HG02943 (cell line): ENCODE measurements around the gene PARD6G.
"Not testable (repeated sequence)": the region's sequence is repeated elsewhere in the genome, so short reads cannot be mapped to it uniquely, and the experiment has no call there.

Source experiments
- ATAC-seq: cut with Tn5 transposase; IDR thresholded peaks from one replicate; pipeline ENCODE4 v1.9.1; 2021; ENCODE audit warnings: mild to moderate bottlenecking, low read depth, moderate library complexity; ENCODE audit not compliant: unreplicated experiment

PARD6G gene

DNA sequence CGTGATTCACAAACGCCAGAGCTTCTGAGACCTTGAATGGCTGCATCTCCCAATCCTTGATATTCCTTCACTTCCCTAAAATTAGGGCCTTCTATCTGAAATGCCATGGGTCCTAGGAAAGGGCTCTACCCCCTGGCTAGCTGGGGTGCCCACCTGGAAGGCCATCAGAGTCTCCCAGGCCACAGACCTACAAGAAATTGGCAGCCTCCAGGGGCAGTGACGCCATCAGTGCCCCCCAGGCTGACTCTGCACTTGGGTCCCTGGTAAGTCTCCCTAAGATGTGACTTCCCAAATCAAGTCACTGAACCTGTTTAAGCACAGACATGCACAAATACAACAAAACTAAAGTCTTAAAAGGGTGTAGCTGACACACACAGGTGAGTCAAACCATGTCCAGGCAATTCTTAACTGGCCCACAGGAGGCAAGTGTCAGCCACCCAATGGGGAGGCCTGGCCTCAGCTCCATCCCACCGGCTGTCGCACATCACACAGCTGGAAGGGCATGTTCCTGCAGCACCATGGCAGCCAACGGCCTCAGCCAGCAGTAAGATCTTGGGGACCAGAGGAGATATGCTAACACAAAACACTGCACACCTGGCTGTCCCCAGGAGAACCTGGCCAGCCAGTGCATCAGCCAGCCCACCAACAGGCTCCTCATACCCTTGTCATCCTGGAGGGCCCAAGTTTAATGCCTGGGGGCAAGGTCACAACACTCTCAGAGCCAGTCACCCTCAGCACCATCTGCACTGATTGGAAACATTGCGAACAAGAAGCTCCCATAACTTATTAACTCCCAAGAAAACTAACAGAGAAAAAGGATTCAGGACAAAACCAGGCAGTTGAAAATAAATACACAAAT, 5.2 kb downstream of the PARD6G start:
- no peak for ATAC-seq

DNA sequence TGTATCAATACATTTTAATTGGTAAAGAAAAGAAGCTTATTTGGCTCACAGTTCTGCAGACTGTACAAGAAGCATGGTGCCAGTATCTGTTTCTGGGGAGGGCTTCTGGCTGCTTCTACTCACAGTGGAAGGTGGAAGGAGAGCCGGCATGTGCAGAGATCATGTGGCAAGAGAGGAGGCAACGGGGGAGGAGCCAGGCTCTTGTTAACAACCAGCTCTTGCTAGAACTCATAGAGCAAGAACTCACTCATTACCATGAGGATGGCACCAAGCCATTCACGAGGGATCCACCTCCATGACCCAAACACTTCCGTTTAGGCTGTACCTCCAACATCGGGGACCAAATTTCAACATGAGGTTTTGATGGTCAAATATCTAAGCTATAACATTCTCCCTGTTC, 7.5 kb downstream of the PARD6G start:
- no peak for ATAC-seq

DNA sequence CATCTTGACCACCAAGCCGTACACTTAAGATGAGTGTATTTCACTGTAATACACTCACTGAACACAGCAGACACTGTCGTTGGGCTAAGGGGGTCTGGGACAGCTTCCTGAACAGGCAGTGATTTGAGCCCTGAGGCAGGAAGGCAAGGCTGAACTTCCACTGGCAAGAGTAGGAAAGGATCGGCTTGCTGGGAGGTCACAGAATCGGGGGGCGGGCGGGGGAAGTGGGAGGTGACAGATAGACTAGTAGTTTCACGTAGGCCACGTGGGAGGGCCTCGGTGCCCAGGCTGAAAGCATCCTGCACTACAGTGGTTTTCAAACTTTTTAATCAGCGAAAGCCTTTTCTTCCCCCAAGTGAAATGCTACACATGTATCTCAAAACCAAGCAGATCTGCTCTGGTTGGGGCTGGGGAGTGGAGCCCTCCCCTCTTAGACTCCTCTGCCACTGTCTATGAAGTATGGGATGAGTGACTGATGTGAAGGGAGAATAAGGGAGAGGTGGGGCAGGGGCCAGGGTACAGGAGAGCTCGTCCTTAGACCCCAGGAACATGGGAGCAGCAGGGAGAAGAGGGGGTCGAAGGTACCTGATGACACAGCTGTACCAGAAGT, 8.6 kb downstream of the PARD6G start:
- no peak for ATAC-seq

DNA sequence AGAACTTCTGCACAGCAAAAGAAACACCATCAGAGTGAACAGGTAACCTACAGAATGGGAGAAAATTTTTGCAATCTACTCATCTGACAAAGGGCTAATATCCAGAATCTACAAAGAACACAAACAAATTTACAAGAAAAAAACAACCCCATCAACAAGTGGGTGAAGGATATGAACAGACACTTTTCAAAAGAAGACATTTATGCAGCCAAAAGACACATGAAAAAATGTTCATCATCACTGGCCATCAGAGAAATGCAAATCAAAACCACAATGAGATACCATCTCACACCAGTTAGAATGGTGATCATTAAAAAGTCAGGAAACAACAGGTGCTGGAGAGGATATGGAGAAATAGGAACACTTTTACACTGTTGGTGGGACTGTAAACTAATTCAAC, 9.8 kb downstream of the PARD6G start:
- not testable (repeated sequence) for ATAC-seq

DNA sequence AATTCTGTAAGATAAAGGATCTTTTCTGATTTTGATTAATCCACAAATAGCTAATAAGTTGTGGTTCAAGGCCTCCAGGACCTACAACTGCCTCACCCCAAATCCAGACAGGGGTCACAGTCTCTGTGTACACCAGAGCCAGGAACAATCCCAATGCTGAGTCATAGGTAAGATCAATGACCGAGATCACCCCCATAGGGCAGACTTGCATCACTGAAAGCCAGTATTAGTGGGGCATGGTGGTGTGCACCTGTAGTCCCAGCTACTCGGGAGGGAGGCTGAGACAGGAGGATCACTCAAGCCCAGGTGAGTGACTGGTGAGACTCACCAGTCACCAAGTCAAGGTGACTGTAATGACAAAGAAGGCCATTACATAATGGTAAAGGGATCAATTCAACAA, 12.9 kb downstream of the PARD6G start:
- ATAC-seq = no peak

DNA sequence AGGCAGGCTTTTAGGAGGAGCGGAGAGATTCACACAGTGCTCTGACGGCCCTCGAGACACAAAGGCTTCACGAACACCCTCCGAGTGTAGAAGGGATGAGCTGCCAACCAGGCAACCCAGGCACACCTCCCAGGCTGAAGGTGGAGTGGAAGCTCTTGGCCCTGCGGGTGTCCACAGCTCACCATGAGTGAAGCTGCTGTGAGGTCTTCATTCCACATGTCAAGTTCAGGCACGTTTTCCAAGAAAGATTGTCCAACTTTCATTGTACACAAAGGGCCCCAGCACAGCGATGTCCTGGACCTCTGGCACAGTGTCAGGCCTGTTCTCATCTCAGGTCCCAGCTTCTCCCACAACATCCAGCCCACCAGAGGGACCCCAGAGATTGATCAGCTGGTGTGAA, 13.4 kb downstream of the PARD6G start:
- ATAC-seq = no peak

DNA sequence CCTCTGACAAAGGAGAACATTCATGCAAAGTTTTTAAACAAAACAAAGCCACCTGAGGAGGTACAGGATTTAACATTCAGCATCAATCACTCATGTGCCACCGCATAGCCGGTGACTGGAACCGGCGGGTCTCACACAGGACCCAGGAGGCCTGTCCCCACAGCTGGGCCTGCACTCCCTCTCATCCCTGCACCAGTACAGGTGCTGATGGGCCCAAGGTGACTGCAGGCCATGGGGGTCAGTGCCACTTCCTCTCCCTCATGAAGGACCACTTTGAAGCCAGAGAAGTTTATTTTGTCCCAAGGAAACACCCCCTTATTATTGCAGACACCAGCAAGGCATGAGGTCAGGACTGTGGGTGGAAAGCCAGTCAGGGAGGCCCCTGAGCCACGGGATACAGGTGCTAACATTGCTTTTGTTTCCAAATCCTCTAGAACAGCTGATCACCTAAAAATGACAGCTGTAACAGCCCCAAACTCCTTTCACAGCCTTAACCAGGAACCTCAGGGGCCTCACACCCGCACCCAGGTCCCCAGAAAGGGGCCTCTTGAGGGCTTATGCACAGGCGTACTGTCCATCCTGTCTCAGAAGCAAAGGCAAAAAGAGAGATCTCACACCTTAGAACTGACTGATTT, 14.0 kb downstream of the PARD6G start:
- no peak for ATAC-seq

DNA sequence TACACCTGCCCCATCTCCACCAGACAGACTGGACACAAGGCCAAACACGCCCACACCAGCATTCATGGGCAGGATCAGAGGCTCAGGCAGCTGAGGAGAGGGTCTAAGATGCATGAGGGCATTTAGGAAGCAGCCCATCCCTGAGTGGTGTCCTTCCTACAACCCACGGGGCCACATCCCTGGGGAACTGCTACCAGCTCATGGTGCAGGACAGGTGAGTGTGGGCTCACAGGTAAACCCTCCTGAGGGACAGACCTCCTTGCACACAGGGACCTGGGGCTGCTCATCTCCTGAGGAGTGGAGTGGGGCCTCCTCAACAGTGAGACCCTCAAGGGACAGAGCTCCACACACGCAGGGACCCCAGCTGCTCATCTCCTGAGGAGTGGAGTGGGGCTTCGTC, 14.6 kb downstream of the PARD6G start:
- ATAC-seq = no peak

DNA sequence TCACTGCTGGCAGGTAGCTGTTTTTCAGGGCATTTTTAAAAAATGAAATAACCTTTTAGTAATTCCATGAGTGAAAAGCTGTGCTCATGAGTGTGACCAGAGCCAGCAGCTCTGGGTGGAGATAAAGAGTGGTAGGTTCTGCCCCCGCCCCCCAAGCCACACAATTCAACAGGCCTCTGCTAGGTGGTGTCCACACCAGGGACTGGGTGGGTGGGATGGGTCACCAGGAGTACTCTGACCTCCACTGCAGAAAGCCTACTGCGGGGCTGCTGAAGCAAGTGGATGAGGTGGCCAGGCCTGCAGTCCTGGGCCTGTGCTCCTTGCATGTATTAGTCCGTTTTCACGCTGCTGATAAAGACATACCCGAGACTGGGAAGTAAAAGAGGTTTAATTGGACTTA, 15.3 kb downstream of the PARD6G start:
- no peak for ATAC-seq

DNA sequence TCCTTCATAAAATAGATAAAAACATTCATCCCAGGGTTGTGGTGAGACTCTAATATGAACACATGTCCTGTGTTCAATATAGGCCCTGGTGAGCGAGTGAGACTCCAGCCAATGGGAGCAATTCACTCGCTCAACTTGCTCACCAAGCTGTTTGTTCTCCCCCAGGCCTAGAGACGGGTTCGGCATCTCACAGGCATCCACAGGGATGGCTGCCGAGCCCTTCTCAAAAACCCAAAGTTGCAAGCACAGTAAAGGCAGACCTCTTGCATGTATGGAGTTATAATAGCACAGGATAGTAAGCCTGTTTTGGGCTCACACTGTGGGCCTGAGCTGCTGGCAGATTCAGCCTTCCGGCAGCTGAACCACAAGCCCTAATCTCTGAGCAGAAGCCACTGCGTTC, 15.7 kb downstream of the PARD6G start:
- no peak for ATAC-seq

DNA sequence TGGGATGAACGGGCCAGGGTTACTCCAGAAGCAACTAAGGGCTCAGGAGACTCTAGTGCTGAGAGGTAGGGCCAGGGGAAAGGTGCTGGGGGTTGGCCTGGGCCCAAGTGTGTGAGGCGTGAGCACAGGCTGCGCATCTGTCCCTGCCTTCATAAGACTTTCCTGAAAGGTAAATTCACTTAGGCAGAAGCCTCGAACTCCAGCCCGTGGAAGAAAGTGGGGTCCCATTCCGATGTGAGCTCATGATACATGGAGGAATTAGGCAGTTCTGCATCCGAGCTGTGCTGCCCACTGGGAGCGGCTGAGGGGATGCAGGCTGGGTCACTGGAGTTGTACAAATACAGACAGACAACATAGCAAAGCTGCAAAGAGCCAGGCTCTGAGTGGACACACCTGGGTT, 16.2 kb downstream of the PARD6G start:
- no peak for ATAC-seq

DNA sequence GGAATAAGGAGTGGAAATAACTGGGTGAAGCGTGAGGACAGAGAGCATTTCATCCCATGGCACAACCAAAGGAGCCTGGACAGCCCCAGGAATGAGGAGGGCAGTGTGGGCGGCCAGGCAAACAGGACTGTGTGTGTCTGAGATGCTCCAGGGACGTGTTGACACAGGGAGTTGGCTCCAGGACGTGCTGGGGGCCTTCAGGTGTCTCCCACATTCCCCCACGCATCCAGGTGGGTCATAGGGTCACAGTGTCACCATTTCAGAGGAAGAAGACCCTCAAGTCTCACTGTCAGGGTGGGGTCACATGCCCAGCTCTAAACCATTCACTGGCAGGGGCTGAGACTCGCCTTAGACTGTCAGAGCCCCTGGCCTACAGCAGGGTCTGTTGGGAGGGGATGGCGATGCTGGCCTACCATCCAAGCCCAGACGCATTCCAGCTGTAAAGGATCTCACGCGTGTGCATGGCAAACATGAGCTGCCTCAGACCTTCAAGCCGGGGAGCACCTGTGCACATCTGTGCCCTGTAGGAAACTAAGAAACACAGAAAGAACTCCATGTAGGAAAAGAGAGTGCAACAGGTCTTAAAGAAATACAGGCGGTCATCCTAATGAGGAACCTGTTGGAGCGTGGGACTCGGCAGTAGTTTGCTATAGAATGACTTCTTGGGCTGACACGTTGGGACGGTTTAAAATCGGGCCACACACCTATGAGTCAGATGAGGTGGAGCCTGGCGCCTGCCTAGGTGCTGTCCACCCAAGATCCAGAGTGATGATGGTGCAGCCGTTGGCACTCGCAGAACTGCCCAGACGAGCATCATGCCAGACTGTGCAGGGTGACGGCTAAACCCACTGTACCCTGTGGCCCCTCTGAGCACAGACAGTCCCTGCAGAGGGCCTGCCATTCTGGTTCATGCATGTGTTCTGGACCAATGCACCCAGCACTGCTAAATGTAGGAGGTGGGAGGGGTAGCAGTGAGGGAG, 17.3 kb downstream of the PARD6G start:
- no peak for ATAC-seq

DNA sequence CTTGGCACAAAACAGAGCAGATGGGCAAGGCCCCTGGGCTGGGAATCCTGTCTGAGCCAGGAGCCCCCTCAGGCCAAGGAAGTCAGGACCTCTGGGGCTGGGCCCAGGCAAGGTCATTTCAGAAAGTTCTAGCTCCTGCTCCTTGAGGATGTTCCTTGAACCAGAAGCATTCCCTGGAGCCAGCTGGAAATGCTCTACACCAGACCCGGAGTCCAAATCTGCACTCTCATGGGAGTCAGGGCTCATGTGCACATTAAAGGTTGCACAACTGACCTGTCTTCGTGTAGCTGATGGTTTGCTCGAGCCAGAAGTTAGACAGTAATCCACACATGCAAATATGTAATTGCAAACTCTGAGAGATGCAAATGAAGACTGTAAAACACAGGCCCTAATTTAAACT, 18.0 kb downstream of the PARD6G start:
- ATAC-seq = no peak

DNA sequence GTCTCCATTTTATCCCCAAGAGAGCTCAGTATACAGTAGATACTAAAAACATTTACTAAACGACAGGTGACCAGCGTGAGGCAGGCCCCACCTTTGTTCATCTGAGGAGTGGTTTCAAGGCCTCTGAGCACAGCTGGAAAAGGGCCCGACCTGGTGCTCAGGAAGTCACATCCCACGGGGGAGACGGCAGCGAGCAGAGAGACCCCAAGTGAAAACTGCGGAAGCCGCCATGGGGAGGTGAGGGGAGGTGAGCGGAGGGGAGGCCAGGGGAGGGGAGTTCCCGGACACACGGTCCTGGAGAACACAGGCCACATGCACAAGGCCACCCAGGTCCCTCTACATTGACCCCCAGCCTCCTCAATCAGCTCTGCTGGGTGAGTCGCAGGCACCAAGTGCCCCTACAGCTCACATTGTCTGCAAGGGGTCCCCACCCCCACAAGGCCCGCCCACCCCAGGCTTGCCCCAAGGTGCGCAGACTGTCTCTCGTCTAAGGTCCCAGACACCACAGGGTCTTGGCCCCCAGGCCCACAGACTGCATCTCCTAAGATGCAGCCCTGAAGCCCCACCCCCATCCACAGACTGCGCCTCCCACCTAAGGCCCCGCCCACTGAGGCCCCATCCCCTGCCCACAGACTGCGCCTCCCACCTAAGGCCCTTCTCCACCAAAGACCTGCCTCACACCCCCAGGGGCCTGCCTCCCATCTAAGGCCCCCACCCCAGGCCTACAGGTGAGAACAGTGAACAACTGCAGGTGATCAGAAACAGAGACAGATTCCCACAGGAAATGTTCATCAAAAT, 19.1 kb downstream of the PARD6G start:
- ATAC-seq = no peak

DNA sequence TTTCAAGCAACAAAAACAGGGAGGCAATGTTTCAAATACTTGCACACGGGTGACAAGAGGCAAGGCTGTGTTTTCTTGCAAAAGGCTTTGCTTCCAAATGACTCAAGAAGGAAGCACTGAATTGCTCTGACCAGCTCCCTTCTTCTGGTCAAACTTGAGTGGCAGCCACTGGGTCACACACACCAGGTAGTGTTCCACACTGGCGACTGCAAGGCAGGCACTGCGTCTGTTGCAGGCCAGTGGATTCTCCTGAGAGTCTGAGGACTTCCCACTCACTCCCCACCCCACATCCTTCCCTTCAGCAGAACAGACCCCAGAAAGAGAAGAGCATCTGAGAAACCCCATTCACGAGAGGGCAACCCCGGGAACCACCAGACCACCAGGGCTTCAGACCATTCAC, 19.8 kb downstream of the PARD6G start:
- ATAC-seq = no peak

DNA sequence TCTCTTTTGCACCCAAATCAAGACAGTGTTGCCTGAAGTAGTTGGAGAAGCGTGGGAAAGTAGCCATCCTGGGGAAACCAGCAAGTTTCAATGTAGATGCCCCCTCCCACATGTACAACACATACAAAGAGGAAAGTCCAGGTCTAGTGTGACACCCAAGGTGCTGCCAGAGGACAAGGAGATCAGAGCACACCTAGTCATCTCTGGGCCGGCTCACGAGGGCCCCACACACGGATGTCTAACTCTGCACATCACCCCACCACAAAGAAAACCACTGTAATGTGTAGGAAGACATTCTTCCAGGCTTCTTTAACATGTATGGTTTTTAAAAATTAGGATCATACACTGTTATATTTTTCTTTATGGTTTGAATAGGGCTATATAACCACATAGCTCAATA, 21.6 kb downstream of the PARD6G start:
- ATAC-seq = no peak

DNA sequence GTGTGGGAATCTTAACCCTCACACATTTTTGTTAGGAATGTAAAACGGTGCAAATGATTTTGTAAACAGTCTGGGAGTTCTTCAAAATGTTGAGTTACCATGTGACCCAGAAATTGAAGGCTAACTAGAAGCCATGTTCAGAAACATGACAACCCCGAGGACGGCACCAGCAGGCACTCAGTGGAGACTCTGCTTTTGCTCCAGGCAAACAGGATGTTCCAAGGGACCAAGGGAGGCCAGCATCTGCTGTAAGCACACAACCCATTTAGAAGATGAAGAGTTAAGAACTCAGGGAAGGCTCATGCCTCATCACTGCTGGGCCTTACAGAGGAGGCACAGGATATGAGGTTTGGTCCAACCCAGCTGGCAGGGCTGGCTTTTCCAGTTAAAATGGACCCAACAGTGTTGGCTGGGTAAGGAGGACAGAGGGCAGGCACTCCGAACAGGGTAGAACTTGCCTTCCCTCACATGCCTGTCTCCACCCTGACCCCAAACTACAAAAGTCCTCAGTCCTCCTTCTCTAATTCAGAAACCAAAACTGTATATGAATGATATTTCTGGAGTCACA, 23.6 kb downstream of the PARD6G start:
- ATAC-seq = no peak

DNA sequence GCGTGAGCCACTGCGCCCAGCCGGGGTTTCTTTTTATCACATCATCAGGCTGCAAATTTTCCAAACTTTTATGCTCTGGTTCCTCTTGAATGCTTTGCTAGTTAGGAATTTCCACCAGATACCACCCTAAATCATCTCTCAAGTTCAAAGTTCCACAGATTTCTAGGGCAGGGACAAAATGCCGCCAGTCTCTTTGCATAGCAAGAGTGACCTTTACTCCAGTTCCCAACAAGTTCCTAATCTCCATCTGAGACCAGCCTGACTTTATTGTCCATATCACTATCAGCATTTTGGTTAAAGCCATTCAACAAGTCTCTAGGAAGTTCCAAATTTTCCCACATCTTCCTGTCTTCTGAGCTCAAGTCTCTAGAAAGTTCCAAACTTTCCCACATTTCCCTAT, 27.8 kb downstream of the PARD6G start:
- not testable (repeated sequence) for ATAC-seq
